Upper lobe of left lung (tissue), 6 donors: ENCODE data around the gene TRIM7. TPM values are rescaled to one million over a fixed set of nuclear protein-coding genes. Genes with fewer than 3 reads are reported as not detected.
"Not testable (repeated sequence)": the region's sequence is repeated elsewhere in the genome, so short reads cannot be mapped to it uniquely, and the experiment has no call there.

Experiments used
- ATAC-seq, 2 donors: fragments of 200-7000 bp; cut with Tn5 transposase; one replicate each; pipeline ENCODE4 v1.9.1; 2022; ENCODE audit warnings: mild to moderate bottlenecking in 2 of 2, moderate library complexity in 2 of 2; ENCODE audit not compliant: low FRiP score in 2 of 2
- DNase-seq, 2 donors: peaks; one replicate each; pipeline ENCODE4 v3.0.0-alpha.2; 2019 to 2020
- H3K27ac ChIP-seq, 4 donors: fragments of 200-600 bp; sonication (generic); one replicate each; pipeline ENCODE4 v1.5.1; 2016 to 2019
- H3K27me3 ChIP-seq, 4 donors: fragments of 200-600 bp; sonication (generic); one replicate each; pipeline ENCODE4 v1.5.1; 2017 to 2019
- H3K36me3 ChIP-seq, 4 donors: fragments of 200-600 bp; sonication (generic); one replicate each; pipeline ENCODE4 v1.5.1; 2016 to 2019
- H3K4me1 ChIP-seq, 4 donors: fragments of 200-600 bp; sonication (generic); one replicate each; pipeline ENCODE4 v1.5.1; 2018 to 2019
- H3K4me3 ChIP-seq, 4 donors: fragments of 200-600 bp; sonication (generic); one replicate each; pipeline ENCODE4 v1.5.1; 2017 to 2019; ENCODE audit warnings: mild to moderate bottlenecking in 2 of 4, moderate library complexity in 1 of 4
- H3K9me3 ChIP-seq, 4 donors: fragments of 200-600 bp; sonication (generic); one replicate each; pipeline ENCODE4 v1.5.1; 2018 to 2019
- EP300 ChIP-seq, 4 donors: sonication (generic); formaldehyde crosslinking; IDR thresholded peaks; one replicate each; pipeline ENCODE4 v1.5.1; 2017; ENCODE audit warnings: antibody characterized with exemption in 4 of 4, control low read depth in 2 of 4
- POLR2A ChIP-seq, 4 donors: fragments of 450-650 bp; IDR thresholded peaks; one replicate each; pipeline ENCODE4 v1.5.1; 2016 to 2017; ENCODE audit warnings: antibody characterized with exemption in 4 of 4, mild to moderate bottlenecking in 2 of 4
- POLR2AphosphoS5 ChIP-seq, 2 donors: sonication (generic); formaldehyde crosslinking; IDR thresholded peaks; one replicate each; pipeline ENCODE4 v1.5.1; 2017; ENCODE audit warnings: antibody characterized with exemption in 2 of 2
- WGBS, 2 donors: methylation state at CpG; one replicate each; pipeline ENCODE4 v1.1.5; 2017 to 2018; 5-methylcytosine and 5-hydroxymethylcytosine counted together
- total RNA-seq, 6 donors: library from RNA; depleted of rRNA in 4 of 6; stranded (reverse); fragments of >200 nt in 4 of 6; gene quantifications; one replicate each; pipeline versions ENCODE4 v1.1.0 to v1.2.1, GENCODE V29; 2016 to 2021
- TF ChIP-seq, protein P1 (sequence below), 6 experiments: fragments of 450-650 bp in 4 of 6; fragments of 200-600 bp in 2 of 6; sonication (generic) in 2 of 6; IDR thresholded peaks; one replicate each; pipeline ENCODE4 v1.5.1; 2016 to 2019; ENCODE audit warnings: antibody characterized with exemption in 6 of 6
- donor health status: DM: no; HTN: no; CAD: no; lungs with moderate emphysema.
- donor health status: DM: no; HTN: yes; CAD: no; lungs with severe emphysema.

The TRIM7 gene
- total RNA-seq, 6 donors from 2014 or later, result 0.83 to 6.7 (median 2.9) TPM

GRCh38 chr5:181218795-181219124 lies 13.8 kb upstream of the TRIM7 start:
- no peak for ATAC-seq
- H3K36me3 ChIP-seq, result no peaks in the 10 kb centered on the region
- no peaks in the 10 kb centered on the region for H3K9me3 ChIP-seq
- peaks cover 19 to 44% (median 26%) of the 10 kb centered on the region in 4 donors for H3K4me1 ChIP-seq
- DNase-seq, result no peak
- WGBS, 2 donors, result 21 to 32% methylated on average over 10 of the region's 10 CpGs
- H3K27ac ChIP-seq, result peak overlapping the region in 3 of 4 donors; percentile 67 to 79 (median 74)
- TF ChIP-seq POLR2A (IDR thresholded peaks at IDR 0.05), result no peak
- TF ChIP-seq, protein P1, sequence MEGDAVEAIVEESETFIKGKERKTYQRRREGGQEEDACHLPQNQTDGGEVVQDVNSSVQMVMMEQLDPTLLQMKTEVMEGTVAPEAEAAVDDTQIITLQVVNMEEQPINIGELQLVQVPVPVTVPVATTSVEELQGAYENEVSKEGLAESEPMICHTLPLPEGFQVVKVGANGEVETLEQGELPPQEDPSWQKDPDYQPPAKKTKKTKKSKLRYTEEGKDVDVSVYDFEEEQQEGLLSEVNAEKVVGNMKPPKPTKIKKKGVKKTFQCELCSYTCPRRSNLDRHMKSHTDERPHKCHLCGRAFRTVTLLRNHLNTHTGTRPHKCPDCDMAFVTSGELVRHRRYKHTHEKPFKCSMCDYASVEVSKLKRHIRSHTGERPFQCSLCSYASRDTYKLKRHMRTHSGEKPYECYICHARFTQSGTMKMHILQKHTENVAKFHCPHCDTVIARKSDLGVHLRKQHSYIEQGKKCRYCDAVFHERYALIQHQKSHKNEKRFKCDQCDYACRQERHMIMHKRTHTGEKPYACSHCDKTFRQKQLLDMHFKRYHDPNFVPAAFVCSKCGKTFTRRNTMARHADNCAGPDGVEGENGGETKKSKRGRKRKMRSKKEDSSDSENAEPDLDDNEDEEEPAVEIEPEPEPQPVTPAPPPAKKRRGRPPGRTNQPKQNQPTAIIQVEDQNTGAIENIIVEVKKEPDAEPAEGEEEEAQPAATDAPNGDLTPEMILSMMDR (IDR thresholded peaks at IDR 0.05), result no peak
- TF ChIP-seq POLR2AphosphoS5 (IDR thresholded peaks at IDR 0.05), result no peak
- no peak for TF ChIP-seq EP300 (IDR thresholded peaks at IDR 0.05)
- no peaks in the 10 kb centered on the region for H3K27me3 ChIP-seq
- peak overlapping the region in 3 of 4 donors; percentile 47 to 53 (median 48) for H3K4me3 ChIP-seq

GRCh38 chr5:181217803-181218062 lies 12.7 kb upstream of the TRIM7 start:
- TF ChIP-seq POLR2A (IDR thresholded peaks at IDR 0.05) (no peak), EP300 (IDR thresholded peaks at IDR 0.05) (no peak), POLR2AphosphoS5 (IDR thresholded peaks at IDR 0.05) (no peak)
- TF ChIP-seq, protein P1 (IDR thresholded peaks at IDR 0.05), result no peak
- H3K36me3 ChIP-seq, result no peaks in the 10 kb centered on the region
- DNase-seq (no peak), ATAC-seq (peak in 1 of 2 donors; percentile 2)
- H3K9me3 ChIP-seq, result no peaks in the 10 kb centered on the region
- WGBS, 2 donors, result 5 to 9% methylated on average over 13 of the region's 13 CpGs
- peak overlapping the region; percentile 56 to 79 (median 70) for H3K27ac ChIP-seq
- no peaks in the 10 kb centered on the region for H3K27me3 ChIP-seq
- peaks cover 19 to 44% (median 26%) of the 10 kb centered on the region in 4 donors for H3K4me1 ChIP-seq
- peak overlapping the region; percentile 24 to 53 (median 48) for H3K4me3 ChIP-seq

- H3K27ac ChIP-seq, result peak overlapping the region; percentile 56 to 79 (median 70)
- H3K27me3 ChIP-seq, result no peaks in the 10 kb centered on the region
- H3K36me3 ChIP-seq, result no peaks in the 10 kb centered on the region
- ATAC-seq (peak; percentile 37 to 60), DNase-seq (peak in 1 of 2 donors; percentile 86)
- no peaks in the 10 kb centered on the region for H3K9me3 ChIP-seq
- H3K4me3 ChIP-seq, result peak overlapping the region; percentile 24 to 53 (median 48)
- TF ChIP-seq POLR2AphosphoS5 (IDR thresholded peaks at IDR 0.05), result no peak
- TF ChIP-seq POLR2A (IDR thresholded peaks at IDR 0.05), result no peak
- TF ChIP-seq, protein P1 (IDR thresholded peaks at IDR 0.05), result peak in 1 of 6 experiments; percentile 15
- TF ChIP-seq EP300 (IDR thresholded peaks at IDR 0.05), result no peak
- WGBS, 2 donors, result 1% methylated on average over 38 to 46 of the region's 46 CpGs
- peaks cover 19 to 39% (median 26%) of the 10 kb centered on the region in 4 donors for H3K4me1 ChIP-seq
Measured at GRCh38 chr5:181217111-181217802, 12.3 kb upstream of the TRIM7 start.

DNA sequence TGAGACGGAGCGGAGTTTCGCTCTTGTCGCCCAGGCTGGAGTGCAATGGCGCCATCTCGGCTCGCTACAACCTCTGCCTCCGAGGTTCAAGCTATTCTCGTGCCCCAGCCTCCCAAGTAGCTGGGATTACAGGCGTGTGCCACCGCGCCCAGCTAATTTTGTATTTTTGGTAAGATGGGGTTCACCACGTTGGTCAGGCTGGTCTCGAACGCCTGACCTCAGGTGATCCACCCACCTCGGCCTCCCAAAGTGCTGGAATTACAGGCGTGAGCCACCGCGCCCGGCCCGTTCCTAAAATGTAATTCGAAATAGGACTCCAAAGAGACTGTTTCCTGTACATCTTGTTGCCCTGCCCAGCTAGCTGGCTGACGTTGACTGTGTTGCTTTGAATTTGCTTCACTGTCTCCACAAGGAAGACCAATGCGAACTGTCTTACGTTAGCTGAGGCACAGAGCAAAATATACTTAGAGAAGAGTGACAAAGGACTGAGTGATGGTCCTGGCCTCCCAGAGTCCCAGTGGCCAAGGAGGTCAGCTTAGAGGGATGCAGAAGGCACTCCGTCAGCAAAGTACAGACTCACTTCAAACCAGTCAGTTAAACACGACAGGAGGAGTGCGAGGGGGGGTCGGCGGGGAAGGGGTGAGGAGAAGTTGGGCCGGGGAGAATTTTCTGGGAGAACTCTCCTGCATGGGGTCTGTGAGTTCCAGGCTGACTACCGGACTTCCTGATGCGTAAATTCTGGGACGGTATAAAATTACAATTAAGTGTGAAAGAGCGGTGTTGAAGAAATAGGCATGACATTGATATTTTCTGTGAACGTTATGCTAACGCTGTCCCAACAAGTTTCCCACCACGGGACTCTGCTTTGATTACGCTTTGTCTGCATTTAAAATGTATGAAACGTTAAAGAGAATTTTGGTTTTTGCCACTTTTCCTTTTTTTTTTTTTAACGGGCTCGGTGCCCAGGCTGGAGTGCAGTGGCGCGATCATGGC lies 11.3 kb upstream of the TRIM7 start:
- no peaks in the 10 kb centered on the region for H3K27me3 ChIP-seq
- peaks cover 19 to 33% (median 22%) of the 10 kb centered on the region in 4 donors for H3K4me1 ChIP-seq
- no peaks in the 10 kb centered on the region for H3K36me3 ChIP-seq
- DNase-seq, result peak in 1 of 2 donors; percentile 34
- ATAC-seq, result no peak
- H3K4me3 ChIP-seq, result peak overlapping the region in 3 of 4 donors; percentile 47 to 53 (median 48)
- H3K27ac ChIP-seq, result peak overlapping the region in 2 of 4 donors; percentile 5 to 79
- WGBS, 2 donors, result 28 to 34% methylated on average over 44 of the region's 44 CpGs
- H3K9me3 ChIP-seq, result no peaks in the 10 kb centered on the region
- TF ChIP-seq EP300 (IDR thresholded peaks at IDR 0.05) (no peak), POLR2A (IDR thresholded peaks at IDR 0.05) (no peak), POLR2AphosphoS5 (IDR thresholded peaks at IDR 0.05) (no peak)
- TF ChIP-seq, protein P1 (IDR thresholded peaks at IDR 0.05), result no peak

DNA sequence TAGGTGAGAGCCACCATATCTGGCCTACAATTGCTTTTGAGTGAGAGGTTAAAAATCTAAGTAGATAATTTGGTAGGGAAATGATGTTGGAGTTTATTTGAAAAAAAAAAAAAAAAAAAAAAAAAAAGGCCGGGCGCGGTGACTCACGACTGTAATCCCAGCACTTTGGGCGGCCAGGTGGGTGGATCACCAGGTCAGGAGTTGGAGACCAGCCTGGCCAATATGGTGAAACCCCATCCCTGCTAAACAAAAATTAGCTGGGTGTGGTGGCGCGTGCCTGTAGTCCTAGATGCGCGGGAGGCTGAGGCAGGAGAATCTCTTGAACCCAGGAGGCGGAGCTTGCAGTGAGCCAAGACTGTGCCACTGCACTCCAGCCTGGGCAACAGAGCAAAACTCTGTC lies 9.3 kb upstream of the TRIM7 start:
- H3K27me3 ChIP-seq, H3K27ac ChIP-seq, DNase-seq, H3K9me3 ChIP-seq, ATAC-seq, H3K36me3 ChIP-seq, H3K4me3 ChIP-seq: not testable (repeated sequence)
- H3K4me1 ChIP-seq, result peaks cover 19 to 33% (median 22%) of the 10 kb centered on the region in 4 donors
- 93% methylated on average over 10 of the region's 10 CpGs for WGBS, 2 donors
